ENCODE data around the gene MYCN.
A peak's percentile ranks its signal among the peaks of the same experiment; 100 is the strongest.
"Not testable (repeated sequence)": the region's sequence is repeated elsewhere in the genome, so short reads cannot be mapped to it uniquely, and the experiment has no call there.

MYCN gene

DNA sequence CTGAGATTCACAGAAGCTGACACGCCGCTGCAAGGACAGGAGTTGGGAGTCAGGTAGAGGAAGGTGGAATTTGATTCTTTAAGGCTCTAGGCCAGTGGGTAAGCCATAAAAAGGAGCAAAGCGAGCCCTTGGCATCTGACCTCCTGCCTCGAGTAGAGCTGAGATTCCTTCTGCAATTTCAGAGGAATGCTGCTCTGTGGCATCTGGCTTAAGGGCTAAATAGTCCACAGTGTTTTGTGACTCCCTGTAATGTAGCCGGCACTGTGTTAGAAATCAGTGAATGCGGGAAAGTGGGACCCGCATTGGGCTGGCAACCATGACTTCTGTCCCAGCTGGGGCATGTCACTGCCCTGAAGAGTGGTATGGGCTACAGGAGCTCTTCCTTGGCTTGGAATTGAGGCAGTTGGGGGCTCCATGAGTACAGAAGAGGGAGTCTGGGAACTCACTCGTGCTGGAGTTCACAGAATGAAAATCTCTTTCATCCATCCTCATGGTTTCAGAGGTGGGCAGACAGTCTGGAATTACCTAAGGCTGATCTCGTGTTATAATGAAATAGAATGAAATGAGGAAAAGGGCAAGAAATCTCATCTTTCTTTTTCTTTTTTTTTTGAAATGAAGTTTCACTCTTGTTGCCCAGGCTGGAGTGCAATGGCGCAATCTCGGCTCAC, 12.7 kb upstream of the MYCN start:
- DNase-seq, result peak in 2 of 42 donors; percentile 4 to 11
- intact Hi-C loops (cut with DNase I), result no loop called here

DNA sequence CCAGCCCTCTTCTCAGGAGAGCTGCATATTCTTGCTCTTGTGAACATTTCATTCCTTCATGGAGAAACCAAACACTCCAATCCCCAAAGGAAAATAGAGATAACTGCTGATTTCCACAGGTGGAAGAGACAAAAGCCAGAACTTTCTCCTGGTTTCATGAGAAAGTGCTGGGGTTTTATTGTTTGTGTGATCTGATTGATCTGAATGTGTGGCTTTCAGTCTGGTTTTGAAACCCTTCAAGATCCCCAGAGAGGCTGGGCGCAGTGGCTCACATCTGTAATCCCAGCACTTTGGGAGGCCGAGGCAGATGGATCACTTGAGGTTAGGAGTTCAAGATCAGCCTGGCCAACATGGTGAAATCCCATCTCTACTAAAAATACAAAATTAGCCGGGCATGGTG, 11.3 kb upstream of the MYCN start:
- intact Hi-C loops (cut with DNase I), result not testable (repeated sequence)
- DNase-seq, result peak in 1 of 42 donors; percentile 5

DNA sequence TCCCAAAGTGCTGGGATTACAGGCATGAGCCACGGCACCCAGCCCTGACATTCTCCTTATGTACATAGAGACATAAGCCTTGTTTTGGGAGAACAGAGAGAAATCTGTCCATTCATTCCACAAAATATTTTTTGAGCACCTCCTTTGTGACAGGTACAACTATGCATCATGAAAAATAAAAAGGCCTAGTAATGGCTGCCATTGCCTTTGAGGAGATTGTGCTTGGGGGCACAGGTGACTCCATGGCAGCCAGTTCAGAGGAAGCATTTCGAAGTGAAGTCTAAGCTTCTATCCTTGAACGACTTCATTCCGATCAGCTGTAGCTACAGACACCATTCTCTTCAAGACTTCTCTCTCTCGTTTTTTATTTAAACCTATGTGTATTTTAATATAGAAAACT, 10.5 kb upstream of the MYCN start:
- intact Hi-C loops (cut with DNase I), result no loop called here

DNA sequence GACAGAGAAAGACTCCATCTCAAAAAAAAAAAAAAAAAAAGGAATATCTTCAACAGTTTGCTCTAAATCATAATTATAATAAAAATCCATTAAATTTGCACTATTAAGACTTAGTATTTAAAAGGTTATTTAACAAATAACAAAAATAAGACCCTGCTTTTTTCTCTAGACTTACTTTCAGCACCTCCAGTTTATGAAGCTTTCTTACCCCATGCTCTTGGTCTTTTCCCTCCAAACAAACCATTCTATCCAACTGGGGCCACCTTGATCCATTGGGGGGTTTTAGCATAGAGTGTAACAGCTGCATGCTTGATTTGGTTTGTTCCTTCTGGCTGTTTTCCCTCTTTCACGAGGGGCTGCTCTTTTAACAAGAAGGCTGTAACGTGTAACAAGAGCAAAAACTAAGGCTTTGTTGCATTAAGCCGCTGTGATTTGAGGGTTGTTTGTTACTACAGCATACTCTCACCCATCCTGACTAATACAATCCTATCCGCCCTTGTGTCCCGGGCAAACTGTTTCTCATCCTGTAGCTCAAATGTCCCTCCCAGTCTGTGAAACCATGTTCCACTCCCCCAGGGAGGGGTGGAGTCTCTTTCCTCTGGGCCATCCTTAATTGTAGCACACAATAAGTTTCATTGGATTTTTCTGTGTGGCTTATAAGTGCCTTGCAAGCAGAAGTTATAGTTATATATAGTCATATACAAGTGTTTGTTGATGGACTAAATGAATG, 9.6 kb upstream of the MYCN start:
- intact Hi-C loops (cut with DNase I), result no loop called here
- no peak for DNase-seq

More for the DNA sequence above, 10.5 kb upstream of the MYCN start:
- peak in 1 of 42 donors; percentile 5 for DNase-seq

DNA sequence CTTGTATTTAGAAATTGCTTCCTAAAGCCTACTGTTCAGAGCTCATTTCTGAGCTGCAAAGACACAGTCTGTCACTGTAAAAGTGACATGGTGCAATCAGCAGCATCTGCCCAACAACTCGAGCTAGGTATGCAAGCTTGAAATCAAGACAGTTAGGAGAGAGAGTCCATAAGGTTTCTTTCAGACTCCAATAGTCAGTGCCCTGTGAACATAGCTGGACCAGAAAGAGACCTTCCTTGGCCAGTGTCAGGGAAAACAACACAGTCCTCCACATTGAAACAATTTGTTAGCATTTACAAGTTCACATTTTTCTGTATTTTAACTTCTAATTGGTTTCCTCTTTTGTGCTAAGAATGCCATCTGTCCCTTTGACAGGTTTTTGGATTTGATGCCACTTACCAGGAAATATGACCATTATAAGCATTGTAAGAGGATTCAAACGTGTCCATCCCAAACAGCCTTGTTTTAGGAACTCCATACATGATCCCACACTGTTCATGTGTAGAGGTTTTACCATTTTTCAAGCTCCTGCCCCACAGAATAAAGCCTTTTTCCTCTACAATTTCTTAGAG, 8.9 kb upstream of the MYCN start:
- intact Hi-C loops (cut with DNase I), result no loop called here
- DNase-seq, result no peak

DNA sequence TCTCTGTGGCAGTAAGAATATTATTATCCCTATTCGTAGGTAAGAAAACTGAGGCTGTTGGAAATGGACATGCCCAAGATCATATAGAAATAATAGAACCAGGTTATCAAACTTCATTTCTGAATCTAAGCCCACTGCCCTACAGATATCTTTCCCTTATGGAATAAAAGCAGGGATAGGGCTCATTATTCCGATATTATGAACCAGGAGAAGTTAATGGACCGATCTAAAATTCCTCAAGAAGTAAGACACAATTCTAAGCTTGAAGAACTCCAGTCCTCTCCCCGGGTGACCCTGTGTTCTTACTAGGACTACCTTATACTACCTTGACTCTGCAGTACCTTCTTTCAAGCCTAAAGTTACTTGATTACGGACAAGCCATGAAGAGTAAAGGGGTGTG, 8.4 kb upstream of the MYCN start:
- intact Hi-C loops (cut with DNase I), result no loop called here
- no peak for DNase-seq

DNA sequence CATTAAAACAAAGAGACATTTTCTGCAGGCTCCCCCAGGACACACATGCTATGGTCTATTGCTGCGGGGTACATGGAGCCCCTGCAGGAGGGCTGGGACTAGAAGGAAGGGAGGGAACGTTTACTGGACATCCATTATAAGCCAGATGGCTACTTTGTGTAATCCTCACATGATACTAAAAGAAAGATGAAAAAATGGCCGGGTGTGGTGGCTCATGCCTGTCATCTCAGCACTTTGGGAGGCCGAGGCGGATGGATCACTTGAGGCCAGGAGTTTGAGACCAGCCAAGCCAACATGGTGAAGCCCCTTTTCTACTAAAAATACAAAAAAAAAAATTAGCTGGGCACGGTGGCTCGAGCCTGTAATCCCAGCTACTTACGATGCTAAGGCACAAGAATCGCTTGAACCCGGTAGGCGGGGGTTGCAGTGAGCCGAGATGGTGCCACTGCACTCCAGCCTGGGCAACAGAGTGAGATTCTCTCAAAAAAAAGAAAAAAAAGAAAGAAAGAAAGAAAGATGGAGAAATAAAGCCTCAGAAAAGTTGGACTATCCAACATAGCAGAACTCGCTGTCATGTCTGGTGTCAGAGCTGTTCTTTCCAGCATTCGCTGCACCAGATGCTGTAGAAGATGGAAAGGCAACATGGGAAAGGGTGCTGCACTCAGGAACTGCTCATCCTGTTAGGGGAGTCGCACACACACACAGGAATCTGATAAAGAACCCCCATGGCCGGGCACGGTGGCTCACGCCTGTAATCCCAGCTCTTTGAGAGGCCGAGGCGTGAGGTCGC, 7.8 kb upstream of the MYCN start:
- peak in 1 of 42 donors; percentile 32 for DNase-seq
- intact Hi-C loops (cut with DNase I), result no loop called here

DNA sequence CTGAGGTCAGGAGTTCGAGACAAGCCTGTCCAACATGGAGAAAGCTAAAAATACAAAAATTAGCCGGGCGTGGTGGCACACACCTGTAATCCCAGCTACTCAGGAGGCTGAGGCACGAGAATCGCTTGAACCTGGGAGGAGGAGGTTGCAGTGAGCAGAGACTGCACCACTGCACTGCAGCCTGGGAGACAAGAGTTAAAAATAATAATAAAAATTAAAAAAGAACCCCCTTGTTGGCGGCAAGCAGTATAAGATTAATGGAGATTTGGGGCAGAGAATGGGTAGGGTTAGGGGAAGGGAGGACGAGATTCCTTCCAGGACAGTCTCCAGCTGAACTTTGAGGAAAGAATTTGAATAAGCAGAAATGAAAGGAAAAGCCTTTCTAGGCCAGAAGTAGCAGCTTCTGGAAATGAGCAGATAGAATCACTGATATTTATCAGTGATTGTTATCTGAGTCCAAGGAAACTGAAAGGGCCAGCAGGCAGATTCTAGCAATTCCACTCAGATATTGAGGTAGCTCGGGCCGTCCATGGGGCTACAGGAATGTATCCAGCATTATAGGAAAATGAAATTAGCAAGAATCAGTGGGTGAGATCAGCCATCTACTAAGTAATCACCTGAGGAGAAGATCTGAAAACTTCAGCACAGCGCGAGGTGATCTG, 7.0 kb upstream of the MYCN start:
- intact Hi-C loops (cut with DNase I), result no loop called here

DNA sequence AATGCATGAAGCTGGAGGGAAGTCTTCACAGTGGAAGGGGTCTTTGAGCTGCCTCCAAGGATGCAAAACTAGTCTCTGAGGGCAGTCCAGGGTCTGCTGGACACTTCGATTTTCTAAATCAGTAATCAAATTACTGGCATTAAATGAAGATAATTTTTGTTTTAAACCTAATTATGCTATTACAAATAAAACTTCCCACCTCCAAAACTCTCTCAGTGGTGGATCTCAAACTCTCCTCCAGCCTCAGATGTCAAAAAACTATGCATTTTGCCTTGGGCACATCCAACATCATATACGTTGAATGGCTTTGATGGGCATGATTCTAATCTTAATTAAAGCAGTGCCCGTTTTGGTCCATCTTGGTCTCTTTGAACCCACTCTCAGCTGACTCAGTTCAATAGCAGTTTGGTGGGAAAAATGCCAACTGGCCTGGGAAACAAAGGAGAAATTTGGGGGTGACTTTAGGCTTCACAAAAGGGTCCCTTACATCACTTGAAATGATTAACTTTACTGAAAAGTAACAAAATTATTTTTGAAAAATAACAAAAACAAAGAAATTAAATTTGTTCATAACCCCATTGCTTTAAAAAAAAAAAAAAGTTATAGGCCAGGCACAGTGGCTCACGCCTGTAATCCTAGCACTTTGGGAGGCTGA, 5.9 kb upstream of the MYCN start:
- intact Hi-C loops (cut with DNase I), result no loop called here

More for the DNA sequence above, 7.0 kb upstream of the MYCN start:
- no peak for DNase-seq

DNA sequence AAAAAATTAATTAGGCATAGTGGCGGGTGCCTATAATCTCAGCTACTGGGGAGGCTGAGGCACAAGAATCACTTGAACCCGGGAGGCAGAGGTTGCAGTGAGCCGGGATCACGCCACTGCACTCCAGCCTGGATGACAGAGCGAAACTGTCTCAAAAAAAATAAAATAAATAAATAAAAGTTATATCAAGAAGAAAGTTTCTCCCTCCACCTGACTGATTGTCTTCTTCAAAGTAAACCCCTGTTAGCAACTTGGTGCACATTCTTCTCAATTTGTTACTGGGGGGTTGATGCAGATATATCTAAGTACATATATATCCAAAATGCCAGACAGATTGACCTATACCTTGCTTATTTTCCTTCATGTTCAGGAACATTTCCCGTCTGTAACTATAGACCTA, 5.2 kb upstream of the MYCN start:
- intact Hi-C loops (cut with DNase I), result loop anchor here (5.0 kb wide), 1 partner anchor 572 kb away; no protein-coding TSS in a partner anchor
- no peak for DNase-seq

More for the DNA sequence above, 5.9 kb upstream of the MYCN start:
- no peak for DNase-seq

DNA sequence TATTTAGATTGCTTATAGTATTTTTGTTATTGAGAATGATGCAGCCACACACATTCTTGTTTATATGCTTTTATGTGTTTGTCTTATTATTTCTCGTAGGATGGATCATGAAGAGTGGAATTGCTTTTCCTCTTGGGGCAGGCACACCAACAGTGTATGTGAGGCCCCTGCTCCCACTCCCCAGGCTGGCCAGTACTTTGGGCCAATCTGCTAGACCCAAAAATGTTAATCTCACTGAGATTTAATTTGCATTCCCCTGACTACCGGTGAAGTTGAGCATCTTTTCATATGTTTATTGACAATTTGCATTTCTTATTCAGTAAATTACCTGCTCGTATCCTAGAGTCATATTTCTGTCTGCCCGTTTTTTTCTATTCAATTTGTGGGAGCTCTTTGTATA, 4.7 kb upstream of the MYCN start:
- no peak for DNase-seq
- intact Hi-C loops (cut with DNase I), result loop anchor here (5.0 kb wide), 1 partner anchor 572 kb away; no protein-coding TSS in a partner anchor

DNA sequence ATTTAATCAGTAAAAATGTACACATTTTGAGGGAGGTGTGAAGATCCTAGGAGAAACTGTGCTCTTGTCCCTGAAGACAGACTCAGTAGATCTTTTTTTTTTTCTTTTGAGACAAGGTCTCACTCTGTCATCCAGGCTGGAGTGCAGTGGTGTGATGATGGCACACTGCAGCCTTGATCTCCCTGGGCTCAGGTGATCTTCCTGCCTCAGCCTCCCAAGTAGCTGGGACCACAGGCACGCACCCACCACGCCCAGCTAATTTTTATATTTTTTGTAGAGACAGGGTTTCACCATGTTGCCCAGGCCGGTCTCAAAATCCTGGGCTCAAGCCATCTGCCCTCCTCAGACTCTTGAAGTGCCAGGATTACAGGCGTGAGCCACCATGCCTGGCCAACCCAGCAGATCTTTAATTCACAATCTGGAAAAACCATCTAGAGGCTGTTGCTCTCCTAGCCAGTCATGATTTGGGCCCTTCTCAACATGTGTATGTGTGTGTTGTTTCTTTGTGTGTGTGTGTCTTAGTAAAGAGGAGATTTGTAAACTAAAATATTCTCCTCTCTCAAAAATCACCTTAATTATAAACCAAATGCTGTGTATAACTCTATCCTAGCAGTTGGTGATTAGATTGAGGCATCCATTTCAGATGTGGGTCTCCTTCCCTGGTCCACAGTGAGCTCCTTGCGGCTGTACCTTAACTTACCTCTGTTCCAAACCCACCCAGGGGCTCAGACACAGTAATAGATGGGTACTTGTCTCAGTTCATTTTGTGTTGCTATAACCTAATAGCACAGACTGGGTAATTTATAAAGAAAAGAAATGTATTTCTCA, 3.9 kb upstream of the MYCN start:
- no peak for DNase-seq
- intact Hi-C loops (cut with DNase I), result loop anchor here (5.0 kb wide), 1 partner anchor 571 kb away; no protein-coding TSS in a partner anchor

DNA sequence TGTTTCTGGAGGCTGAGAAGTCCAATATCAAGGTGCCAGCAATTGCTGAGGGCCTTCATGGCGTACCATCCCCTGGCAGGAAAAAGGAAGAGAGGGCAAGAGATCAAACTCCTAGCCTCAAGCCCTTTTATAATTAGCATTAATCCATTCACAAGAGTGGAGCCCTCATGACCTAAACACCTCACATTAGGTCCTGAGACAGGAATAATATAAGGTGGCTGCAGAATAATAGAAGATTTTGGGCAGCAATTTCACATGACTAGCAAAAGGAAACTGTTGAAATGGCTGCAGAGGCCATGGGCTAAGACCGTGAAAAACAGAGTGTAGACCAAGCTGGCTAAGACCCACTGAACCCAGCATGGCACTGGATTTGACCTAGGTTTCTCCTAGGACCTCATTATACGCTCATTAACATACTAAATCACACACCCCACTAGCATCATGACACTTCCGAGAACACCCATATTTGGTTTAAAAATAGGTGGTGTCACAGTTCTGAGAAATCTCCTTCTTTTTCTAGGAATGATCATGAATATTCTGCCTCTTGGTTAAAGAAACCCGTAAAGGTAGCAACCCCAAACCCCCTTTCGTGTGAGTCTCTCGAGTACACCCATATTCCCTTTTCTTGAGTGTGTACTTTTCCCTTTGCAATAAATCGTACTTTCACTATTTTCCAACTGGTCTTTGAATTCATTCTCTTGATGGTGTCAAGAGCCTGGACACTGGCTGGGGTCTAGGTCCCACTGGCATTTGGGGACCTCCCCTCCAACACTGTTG, 3.1 kb upstream of the MYCN start:
- peak in 1 of 42 donors; percentile 5 for DNase-seq
- intact Hi-C loops (cut with DNase I), result loop anchor here (5.0 kb wide), 1 partner anchor 570 kb away; no protein-coding TSS in a partner anchor

DNA sequence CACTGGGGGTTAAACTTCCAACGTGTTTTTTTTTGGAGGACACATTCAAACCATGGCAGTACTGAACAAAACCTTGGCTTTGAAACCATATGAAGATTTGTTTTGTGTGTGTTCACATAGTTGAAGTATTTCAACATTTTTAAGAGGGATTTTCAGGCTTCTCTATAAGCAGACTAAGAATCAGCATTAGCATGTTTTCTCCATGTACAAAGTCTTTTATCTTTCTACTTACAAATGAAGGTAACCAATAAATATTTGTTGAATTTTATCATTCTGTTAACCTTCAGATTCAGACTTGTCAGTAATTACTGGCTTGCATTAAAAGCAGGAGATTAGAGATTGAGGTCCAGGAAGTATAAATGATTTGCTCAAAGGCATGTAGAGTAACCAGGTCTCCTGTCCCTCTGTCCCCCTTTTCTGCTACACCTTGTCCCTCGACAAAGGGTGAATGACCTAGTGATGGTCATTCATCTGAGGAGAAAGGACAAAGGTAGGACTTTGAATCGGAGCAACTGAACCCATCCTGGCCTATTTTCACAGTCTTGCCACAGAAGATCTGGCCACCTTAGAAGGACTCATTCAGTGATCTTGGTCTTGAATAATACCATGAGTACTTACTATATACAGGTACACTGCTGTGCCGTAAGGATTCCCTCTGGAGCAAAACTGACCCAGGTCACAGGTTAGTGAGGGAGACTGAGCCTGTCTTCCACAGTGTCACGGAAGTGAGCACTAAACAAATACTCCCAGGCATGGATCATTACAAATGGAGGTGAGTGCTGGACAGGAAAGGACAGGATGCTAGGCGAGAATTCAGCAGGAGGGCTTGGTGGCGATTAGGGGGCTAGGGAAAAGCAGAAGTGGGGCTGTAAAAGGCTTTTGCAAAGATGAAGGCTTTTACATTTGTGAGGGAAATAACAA, 2.2 kb upstream of the MYCN start:
- intact Hi-C loops (cut with DNase I), result loop anchor here (5.0 kb wide), 1 partner anchor 569 kb away; no protein-coding TSS in a partner anchor
- DNase-seq, result peak in 2 of 42 donors; percentile 4 to 16

DNA sequence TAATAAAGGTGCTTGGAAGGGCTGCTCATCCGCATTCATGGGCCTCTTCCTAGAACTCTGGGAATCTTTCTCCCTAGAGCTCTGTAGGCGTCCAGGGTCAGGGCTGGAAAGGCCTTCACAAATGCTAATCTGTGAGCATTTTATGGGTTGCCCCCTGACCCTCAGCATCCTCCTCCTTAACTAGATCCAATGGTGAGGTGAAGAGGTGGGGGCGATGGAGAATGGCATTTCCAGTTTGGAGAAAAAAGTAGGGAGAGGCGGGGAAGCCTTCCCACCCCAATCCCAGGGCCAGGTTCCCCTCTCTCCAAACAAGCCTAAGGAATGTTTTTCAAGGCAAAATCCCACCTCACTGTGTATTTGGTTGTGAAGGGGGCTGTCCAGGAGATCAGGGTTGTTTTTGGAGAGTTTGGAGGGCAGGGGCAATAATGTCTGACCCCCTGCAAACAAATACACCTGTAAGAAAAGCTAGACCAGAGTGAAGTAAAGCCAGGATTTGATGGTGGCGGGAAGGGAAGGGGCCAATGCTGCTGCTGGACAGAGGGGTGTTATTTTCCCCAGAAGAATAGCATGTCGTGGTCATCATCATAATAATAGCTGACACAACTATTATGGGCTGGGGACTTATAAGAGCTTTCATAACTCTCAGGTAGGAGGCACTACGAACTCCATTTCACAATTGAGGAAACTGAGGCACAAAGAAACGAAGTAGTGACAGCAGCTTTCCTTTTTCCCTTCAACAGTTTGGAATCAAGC, 1.4 kb upstream of the MYCN start:
- intact Hi-C loops (cut with DNase I), result loop anchor here (5.0 kb wide), 1 partner anchor 568 kb away; no protein-coding TSS in a partner anchor

More for the DNA sequence above, 1.4 kb upstream of the MYCN start:
- DNase-seq, result peak in 2 of 42 donors; percentile 20 to 33

Data from head of caudate nucleus (tissue), 42 donors.